ENCODE data around the gene NIF3L1.
A peak's percentile ranks its signal among the peaks of the same experiment; 100 is the strongest.

Gene NIF3L1

DNA sequence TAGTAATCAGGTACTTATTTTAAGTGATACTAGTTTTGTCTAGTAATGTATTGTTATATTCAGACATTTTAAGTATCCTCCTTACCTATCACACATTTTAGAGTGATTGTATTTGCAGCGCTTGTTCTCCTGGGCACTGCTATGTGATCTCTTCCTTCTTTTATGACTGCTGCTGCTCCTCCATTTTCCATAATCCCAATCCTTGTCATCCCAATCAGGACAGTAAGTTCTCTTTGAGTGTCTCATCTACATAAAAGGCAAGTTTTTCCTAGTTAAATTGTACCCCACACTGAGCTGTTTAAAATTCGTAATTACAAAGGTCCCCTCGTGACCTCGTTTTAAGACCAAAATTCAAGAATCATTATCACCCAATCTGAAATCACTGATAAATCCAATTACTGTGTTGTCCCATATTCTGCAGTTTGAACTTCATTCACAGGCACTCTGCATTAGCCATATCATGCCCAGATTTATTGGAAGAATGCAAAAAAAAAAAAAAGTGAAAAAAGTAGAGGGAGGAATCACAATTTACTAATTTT is 27.5 kb upstream of the NIF3L1 start:
- Histone ChIP-seq H3K9ac (ENCODE audit: low read depth, low read length) (peak overlapping the region; percentile 99), H3K79me2 (ENCODE audit: insufficient read depth, low read length) (peaks cover 78% of the 10 kb centered on the region), H3K27ac (ENCODE audit: low read length) (peak overlapping the region; percentile 25; the same call in 1 of the 2 replicates), H4K20me1 (ENCODE audit: insufficient read depth, low read length) (peaks cover 54% of the 10 kb centered on the region), H3K36me3 (ENCODE audit: insufficient read depth, low read length) (peaks cover 76% of the 10 kb centered on the region), H3K4me1 (ENCODE audit: insufficient read depth, low read length) (peaks cover 45% of the 10 kb centered on the region), H3K9me3 (ENCODE audit: insufficient read depth, low read length, severe bottlenecking) (no peaks in the 10 kb centered on the region), H3K4me2 (ENCODE audit: insufficient read depth, low read length) (peak overlapping the region; percentile 72), H3K27me3 (ENCODE audit: insufficient read depth, low read length, poor library complexity) (no peaks in the 10 kb centered on the region), H3K4me3 (ENCODE audit: low read depth in 1 of 2, low read length in 2 of 2) (peak overlapping the region; percentile 13 to 97; a peak in 3 of 4 replicates), H2AFZ (ENCODE audit: low read depth, low read length) (no peak overlapping the region)
- no peak for TF ChIP-seq EZH2 (IDR thresholded peaks at IDR 0.05; ENCODE audit: borderline replicate concordance, low read depth, low read length, severe bottlenecking)
- TF ChIP-seq, protein P1, sequence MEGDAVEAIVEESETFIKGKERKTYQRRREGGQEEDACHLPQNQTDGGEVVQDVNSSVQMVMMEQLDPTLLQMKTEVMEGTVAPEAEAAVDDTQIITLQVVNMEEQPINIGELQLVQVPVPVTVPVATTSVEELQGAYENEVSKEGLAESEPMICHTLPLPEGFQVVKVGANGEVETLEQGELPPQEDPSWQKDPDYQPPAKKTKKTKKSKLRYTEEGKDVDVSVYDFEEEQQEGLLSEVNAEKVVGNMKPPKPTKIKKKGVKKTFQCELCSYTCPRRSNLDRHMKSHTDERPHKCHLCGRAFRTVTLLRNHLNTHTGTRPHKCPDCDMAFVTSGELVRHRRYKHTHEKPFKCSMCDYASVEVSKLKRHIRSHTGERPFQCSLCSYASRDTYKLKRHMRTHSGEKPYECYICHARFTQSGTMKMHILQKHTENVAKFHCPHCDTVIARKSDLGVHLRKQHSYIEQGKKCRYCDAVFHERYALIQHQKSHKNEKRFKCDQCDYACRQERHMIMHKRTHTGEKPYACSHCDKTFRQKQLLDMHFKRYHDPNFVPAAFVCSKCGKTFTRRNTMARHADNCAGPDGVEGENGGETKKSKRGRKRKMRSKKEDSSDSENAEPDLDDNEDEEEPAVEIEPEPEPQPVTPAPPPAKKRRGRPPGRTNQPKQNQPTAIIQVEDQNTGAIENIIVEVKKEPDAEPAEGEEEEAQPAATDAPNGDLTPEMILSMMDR (IDR thresholded peaks at IDR 0.05; ENCODE audit: borderline replicate concordance, extremely low read depth, low read length, poor library complexity, severe bottlenecking) = no peak
- no peak for DNase-seq
- ATAC-seq (ENCODE audit: insufficient read depth, low read depth) = no peak

- TF ChIP-seq, protein P1 (IDR thresholded peaks at IDR 0.05; ENCODE audit: borderline replicate concordance, extremely low read depth, low read length, poor library complexity, severe bottlenecking) = no peak
- no peak for TF ChIP-seq EZH2 (IDR thresholded peaks at IDR 0.05; ENCODE audit: borderline replicate concordance, low read depth, low read length, severe bottlenecking)
- peaks cover 68% of the 10 kb centered on the region for H3K36me3 ChIP-seq (ENCODE audit: insufficient read depth, low read length)
- peaks cover 48% of the 10 kb centered on the region for H4K20me1 ChIP-seq (ENCODE audit: insufficient read depth, low read length)
- H3K9ac ChIP-seq (ENCODE audit: low read depth, low read length) = peak overlapping the region; percentile 99
- peak overlapping the region; percentile 99 for H3K27ac ChIP-seq (ENCODE audit: low read length)
- no peaks in the 10 kb centered on the region for H3K9me3 ChIP-seq (ENCODE audit: insufficient read depth, low read length, severe bottlenecking)
- no peaks in the 10 kb centered on the region for H3K27me3 ChIP-seq (ENCODE audit: insufficient read depth, low read length, poor library complexity)
- peaks cover 45% of the 10 kb centered on the region for H3K4me1 ChIP-seq (ENCODE audit: insufficient read depth, low read length)
- peak; percentile 42 for DNase-seq
- 0 out of 3 replicates have a peak, but pooled peaks have one; percentile 15 for ATAC-seq (ENCODE audit: insufficient read depth, low read depth)
- H3K4me3 ChIP-seq (ENCODE audit: low read depth in 1 of 2, low read length in 2 of 2) = peak overlapping the region; percentile 97 to 98
- H3K4me2 ChIP-seq (ENCODE audit: insufficient read depth, low read length) = peak overlapping the region; percentile 72
- H2AFZ ChIP-seq (ENCODE audit: low read depth, low read length) = no peak overlapping the region
- peaks cover 70% of the 10 kb centered on the region for H3K79me2 ChIP-seq (ENCODE audit: insufficient read depth, low read length)
Observed at GRCh38 chr2:200862532-200863000, 26.6 kb upstream of the NIF3L1 start.

- H3K9me3 ChIP-seq (ENCODE audit: insufficient read depth, low read length, severe bottlenecking) = no peaks in the 10 kb centered on the region
- H4K20me1 ChIP-seq (ENCODE audit: insufficient read depth, low read length) = peaks cover 37% of the 10 kb centered on the region
- peak overlapping the region; percentile 72 for H3K4me2 ChIP-seq (ENCODE audit: insufficient read depth, low read length)
- H3K27ac ChIP-seq (ENCODE audit: low read length) = peak overlapping the region; percentile 99
- no peaks in the 10 kb centered on the region for H3K27me3 ChIP-seq (ENCODE audit: insufficient read depth, low read length, poor library complexity)
- peak overlapping the region; percentile 97 to 98 for H3K4me3 ChIP-seq (ENCODE audit: low read depth in 1 of 2, low read length in 2 of 2)
- H3K36me3 ChIP-seq (ENCODE audit: insufficient read depth, low read length) = peaks cover 55% of the 10 kb centered on the region
- TF ChIP-seq, protein P1 (IDR thresholded peaks at IDR 0.05; ENCODE audit: borderline replicate concordance, extremely low read depth, low read length, poor library complexity, severe bottlenecking) = no peak
- no peak for TF ChIP-seq EZH2 (IDR thresholded peaks at IDR 0.05; ENCODE audit: borderline replicate concordance, low read depth, low read length, severe bottlenecking)
- H3K9ac ChIP-seq (ENCODE audit: low read depth, low read length) = peak overlapping the region; percentile 99
- peaks cover 57% of the 10 kb centered on the region for H3K79me2 ChIP-seq (ENCODE audit: insufficient read depth, low read length)
- DNase-seq (peak; percentile 39), ATAC-seq (ENCODE audit: insufficient read depth, low read depth) (peak; percentile 34)
- H2AFZ ChIP-seq (ENCODE audit: low read depth, low read length) = peak overlapping the region; percentile 96
- H3K4me1 ChIP-seq (ENCODE audit: insufficient read depth, low read length) = peaks cover 45% of the 10 kb centered on the region
Observed at GRCh38 chr2:200863782-200864175, 25.4 kb upstream of the NIF3L1 start.
